HL-60 (cell line): ENCODE data around the gene MYO1D.

Experiments used
- DNase-seq, 2 experiments: peaks; one replicate each; pipeline ENCODE4 v3.0.0-alpha.2; 2010 to 2020; ENCODE audit warnings: low read depth in 1 of 2, low spot score in 1 of 2
- H3K27ac ChIP-seq: fragments of 250-450 bp; sonication (Bioruptor Pico); replicated peaks from 2 replicates; pipeline ENCODE4 v1.5.1; 2020; ENCODE audit warnings: mild to moderate bottlenecking, moderate library complexity
- H3K27me3 ChIP-seq: fragments of 250-450 bp; sonication (Bioruptor Pico); 2 replicates; pipeline ENCODE4 v1.5.1; 2021; ENCODE audit warnings: mild to moderate bottlenecking, moderate library complexity; ENCODE audit not compliant: insufficient read depth, poor library complexity, severe bottlenecking
- H3K4me3 ChIP-seq: replicated peaks from 2 replicates; pipeline ENCODE4 v1.5.1; 2011; ENCODE audit warnings: mild to moderate bottlenecking, control low read depth, low read length; ENCODE audit not compliant: insufficient read depth
- GABPA ChIP-seq: IDR thresholded peaks from 2 replicates; pipeline ENCODE4 v1.6.1; 2012; ENCODE audit warnings: low read depth
- POLR2AphosphoS5 ChIP-seq: IDR thresholded peaks from 2 replicates; pipeline ENCODE4 v1.6.1; 2012; ENCODE audit warnings: low read depth
- SPI1 ChIP-seq: IDR thresholded peaks from 2 replicates; pipeline ENCODE4 v1.6.1; 2012; ENCODE audit warnings: low read depth, mild to moderate bottlenecking, borderline replicate concordance
- TF ChIP-seq, protein P1 (sequence below): IDR thresholded peaks from 2 replicates; pipeline ENCODE4 v1.6.1; 2012; ENCODE audit warnings: low read depth; ENCODE audit not compliant: insufficient replicate concordance
- TF ChIP-seq, protein P2 (sequence below): IDR thresholded peaks from one replicate; pipeline ENCODE4 v1.5.1; 2011; ENCODE audit warnings: low read length, control low read depth, inconsistent platforms; ENCODE audit not compliant: insufficient read depth

The MYO1D gene

GRCh38 chr17:32604966-32605365 lies 272.0 kb downstream of the MYO1D start:
- H3K27me3 ChIP-seq, result peaks cover 11% of the 10 kb centered on the region
- DNase-seq, result no peak

GRCh38 chr17:32602396-32602795 lies 274.5 kb downstream of the MYO1D start:
- Histone ChIP-seq H3K4me3 (no peak overlapping the region), H3K27ac (no peak overlapping the region), H3K27me3 (peaks cover 7% of the 10 kb centered on the region)
- DNase-seq, result no peak
- TF ChIP-seq, protein P1, sequence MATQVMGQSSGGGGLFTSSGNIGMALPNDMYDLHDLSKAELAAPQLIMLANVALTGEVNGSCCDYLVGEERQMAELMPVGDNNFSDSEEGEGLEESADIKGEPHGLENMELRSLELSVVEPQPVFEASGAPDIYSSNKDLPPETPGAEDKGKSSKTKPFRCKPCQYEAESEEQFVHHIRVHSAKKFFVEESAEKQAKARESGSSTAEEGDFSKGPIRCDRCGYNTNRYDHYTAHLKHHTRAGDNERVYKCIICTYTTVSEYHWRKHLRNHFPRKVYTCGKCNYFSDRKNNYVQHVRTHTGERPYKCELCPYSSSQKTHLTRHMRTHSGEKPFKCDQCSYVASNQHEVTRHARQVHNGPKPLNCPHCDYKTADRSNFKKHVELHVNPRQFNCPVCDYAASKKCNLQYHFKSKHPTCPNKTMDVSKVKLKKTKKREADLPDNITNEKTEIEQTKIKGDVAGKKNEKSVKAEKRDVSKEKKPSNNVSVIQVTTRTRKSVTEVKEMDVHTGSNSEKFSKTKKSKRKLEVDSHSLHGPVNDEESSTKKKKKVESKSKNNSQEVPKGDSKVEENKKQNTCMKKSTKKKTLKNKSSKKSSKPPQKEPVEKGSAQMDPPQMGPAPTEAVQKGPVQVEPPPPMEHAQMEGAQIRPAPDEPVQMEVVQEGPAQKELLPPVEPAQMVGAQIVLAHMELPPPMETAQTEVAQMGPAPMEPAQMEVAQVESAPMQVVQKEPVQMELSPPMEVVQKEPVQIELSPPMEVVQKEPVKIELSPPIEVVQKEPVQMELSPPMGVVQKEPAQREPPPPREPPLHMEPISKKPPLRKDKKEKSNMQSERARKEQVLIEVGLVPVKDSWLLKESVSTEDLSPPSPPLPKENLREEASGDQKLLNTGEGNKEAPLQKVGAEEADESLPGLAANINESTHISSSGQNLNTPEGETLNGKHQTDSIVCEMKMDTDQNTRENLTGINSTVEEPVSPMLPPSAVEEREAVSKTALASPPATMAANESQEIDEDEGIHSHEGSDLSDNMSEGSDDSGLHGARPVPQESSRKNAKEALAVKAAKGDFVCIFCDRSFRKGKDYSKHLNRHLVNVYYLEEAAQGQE, result no peak
- TF ChIP-seq POLR2AphosphoS5 (no peak), SPI1 (no peak), GABPA (no peak)
- TF ChIP-seq, protein P2, sequence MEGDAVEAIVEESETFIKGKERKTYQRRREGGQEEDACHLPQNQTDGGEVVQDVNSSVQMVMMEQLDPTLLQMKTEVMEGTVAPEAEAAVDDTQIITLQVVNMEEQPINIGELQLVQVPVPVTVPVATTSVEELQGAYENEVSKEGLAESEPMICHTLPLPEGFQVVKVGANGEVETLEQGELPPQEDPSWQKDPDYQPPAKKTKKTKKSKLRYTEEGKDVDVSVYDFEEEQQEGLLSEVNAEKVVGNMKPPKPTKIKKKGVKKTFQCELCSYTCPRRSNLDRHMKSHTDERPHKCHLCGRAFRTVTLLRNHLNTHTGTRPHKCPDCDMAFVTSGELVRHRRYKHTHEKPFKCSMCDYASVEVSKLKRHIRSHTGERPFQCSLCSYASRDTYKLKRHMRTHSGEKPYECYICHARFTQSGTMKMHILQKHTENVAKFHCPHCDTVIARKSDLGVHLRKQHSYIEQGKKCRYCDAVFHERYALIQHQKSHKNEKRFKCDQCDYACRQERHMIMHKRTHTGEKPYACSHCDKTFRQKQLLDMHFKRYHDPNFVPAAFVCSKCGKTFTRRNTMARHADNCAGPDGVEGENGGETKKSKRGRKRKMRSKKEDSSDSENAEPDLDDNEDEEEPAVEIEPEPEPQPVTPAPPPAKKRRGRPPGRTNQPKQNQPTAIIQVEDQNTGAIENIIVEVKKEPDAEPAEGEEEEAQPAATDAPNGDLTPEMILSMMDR, result no peak

More at GRCh38 chr17:32604966-32605365, 272.0 kb downstream of the MYO1D start:
- Histone ChIP-seq H3K4me3 (no peak overlapping the region), H3K27ac (no peak overlapping the region)
- TF ChIP-seq, protein P2, result no peak
- TF ChIP-seq POLR2AphosphoS5 (no peak), SPI1 (no peak), GABPA (no peak)

DNA sequence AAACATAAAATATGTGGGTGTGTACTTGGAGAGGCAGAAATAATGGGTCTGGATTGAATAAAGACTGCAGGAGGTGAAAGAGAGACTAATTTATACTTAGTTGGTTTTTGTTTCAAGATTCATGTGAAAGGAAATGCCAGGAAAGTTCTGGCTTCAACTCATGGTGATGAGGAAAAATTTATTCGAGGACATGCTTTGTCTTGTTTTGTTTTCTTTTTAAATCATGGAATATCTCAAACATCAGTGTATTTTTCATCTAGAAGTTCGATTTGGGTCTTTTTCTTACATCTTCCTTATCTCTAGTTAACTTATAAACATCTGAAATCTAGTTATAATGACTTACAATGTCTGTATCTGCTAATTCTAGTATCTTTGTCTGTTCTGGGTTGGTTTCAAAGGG lies 275.1 kb downstream of the MYO1D start:
- no peak overlapping the region for H3K27ac ChIP-seq
- H3K4me3 ChIP-seq, result no peak overlapping the region
- no peak for DNase-seq
- H3K27me3 ChIP-seq, result peaks cover 7% of the 10 kb centered on the region
- TF ChIP-seq, protein P1, result no peak
- TF ChIP-seq, protein P2, result no peak
- TF ChIP-seq SPI1, result no peak
- TF ChIP-seq GABPA, result no peak
- no peak for TF ChIP-seq POLR2AphosphoS5

DNA sequence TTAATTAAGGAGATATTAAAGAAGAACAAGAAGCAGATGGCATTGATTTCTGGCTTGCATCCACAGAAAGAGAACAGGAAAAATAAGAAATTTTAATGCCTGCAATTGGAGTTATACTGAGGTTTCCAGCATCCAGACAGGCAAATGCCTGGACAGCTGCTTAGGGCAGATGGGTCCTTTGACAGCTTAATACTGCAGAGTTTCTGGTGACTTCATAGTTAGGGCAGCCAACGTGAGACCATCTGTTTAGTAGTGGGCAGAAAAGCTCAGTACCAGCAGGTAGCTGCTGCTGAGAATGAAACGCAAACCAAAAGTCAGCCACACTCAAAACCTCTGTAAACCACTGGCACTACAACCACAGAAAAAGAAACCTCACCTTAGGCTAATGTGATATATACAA lies 280.3 kb downstream of the MYO1D start:
- no peak overlapping the region for H3K27ac ChIP-seq
- TF ChIP-seq, protein P1, result no peak
- DNase-seq, result no peak
- peaks cover 7% of the 10 kb centered on the region for H3K27me3 ChIP-seq
- no peak overlapping the region for H3K4me3 ChIP-seq
